Measurements from ENCODE around the gene CISD3.

GRCh38 chr17:38681096-38681495 lies 49.0 kb upstream of the CISD3 start:
- TF ChIP-seq, protein P1, sequence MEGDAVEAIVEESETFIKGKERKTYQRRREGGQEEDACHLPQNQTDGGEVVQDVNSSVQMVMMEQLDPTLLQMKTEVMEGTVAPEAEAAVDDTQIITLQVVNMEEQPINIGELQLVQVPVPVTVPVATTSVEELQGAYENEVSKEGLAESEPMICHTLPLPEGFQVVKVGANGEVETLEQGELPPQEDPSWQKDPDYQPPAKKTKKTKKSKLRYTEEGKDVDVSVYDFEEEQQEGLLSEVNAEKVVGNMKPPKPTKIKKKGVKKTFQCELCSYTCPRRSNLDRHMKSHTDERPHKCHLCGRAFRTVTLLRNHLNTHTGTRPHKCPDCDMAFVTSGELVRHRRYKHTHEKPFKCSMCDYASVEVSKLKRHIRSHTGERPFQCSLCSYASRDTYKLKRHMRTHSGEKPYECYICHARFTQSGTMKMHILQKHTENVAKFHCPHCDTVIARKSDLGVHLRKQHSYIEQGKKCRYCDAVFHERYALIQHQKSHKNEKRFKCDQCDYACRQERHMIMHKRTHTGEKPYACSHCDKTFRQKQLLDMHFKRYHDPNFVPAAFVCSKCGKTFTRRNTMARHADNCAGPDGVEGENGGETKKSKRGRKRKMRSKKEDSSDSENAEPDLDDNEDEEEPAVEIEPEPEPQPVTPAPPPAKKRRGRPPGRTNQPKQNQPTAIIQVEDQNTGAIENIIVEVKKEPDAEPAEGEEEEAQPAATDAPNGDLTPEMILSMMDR (conservative IDR thresholded peaks at IDR 0.05; ENCODE audit: low read depth, low read length): no peak
- TF ChIP-seq EZH2 (IDR thresholded peaks at IDR 0.05; ENCODE audit: borderline replicate concordance, low read depth, low read length, poor library complexity, severe bottlenecking): no peak

All from A673 (cell line).